Measurements from ENCODE around the gene BLZF1.
"Not testable (repeated sequence)": the region's sequence is repeated elsewhere in the genome, so short reads cannot be mapped to it uniquely, and the experiment has no call there.

DNA sequence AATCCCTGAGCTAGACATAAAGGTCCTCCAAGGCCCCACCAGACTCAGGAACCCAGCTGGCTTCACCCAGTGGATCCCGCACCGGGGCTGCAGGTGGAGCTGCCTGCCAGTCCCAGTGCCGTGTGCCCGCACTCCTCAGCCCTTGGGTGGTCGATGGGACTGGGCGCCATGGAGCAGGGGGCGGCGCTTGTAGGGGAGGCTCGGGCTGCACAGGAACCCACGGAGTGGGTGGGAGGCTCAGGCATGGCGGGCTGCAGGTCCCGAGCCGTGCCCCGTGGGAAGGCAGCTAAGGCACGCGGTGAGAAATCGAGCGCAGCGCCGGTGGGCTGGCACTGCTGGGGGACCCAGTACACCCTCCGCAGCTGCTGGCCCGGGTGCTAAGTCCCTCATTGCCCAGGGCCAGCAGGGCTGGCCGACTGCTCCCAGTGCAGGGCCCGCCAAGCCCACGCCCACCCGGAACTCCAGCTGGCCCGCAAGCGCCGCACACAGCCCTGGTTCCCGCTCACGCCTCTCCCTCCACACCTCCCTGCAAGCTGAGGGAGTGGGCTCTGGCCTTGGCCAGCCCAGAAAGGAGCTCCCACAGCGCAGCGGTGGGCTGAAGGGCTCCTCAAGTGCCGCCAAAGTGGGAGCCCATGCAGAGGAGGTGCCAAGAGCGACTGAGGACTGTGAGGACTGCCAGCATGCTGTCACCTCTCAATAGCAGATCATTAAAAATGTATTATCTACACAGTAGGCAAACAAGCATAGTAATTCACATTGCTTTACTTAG, 30.9 kb upstream of the BLZF1 start:
- TF ChIP-seq, protein P1, sequence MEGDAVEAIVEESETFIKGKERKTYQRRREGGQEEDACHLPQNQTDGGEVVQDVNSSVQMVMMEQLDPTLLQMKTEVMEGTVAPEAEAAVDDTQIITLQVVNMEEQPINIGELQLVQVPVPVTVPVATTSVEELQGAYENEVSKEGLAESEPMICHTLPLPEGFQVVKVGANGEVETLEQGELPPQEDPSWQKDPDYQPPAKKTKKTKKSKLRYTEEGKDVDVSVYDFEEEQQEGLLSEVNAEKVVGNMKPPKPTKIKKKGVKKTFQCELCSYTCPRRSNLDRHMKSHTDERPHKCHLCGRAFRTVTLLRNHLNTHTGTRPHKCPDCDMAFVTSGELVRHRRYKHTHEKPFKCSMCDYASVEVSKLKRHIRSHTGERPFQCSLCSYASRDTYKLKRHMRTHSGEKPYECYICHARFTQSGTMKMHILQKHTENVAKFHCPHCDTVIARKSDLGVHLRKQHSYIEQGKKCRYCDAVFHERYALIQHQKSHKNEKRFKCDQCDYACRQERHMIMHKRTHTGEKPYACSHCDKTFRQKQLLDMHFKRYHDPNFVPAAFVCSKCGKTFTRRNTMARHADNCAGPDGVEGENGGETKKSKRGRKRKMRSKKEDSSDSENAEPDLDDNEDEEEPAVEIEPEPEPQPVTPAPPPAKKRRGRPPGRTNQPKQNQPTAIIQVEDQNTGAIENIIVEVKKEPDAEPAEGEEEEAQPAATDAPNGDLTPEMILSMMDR (IDR thresholded peaks at IDR 0.05 in 2 of 3, conservative IDR thresholded peaks at IDR 0.05 in 1 of 3; ENCODE audit: control insufficient read depth in 2 of 3, extremely low read depth in 1 of 3, insufficient read depth in 1 of 3, low read depth in 3 of 3, low read length in 3 of 3), result not testable (repeated sequence)
- not testable (repeated sequence) for TF ChIP-seq EZH2 (IDR thresholded peaks at IDR 0.05; ENCODE audit: borderline replicate concordance, control insufficient read depth, low read depth, low read length)

Data from GM12878 (cell line).